ES-I3 (cell line): ENCODE results near the gene TXN2.
"Not testable (repeated sequence)": the region's sequence is repeated elsewhere in the genome, so short reads cannot be mapped to it uniquely, and the experiment has no call there.

Experiments used
- H3K36me3 ChIP-seq: 2 replicates; pipeline ENCODE4 v1.6.1; 2013; ENCODE audit warnings: mild to moderate bottlenecking, low read length, control low read depth, moderate library complexity; ENCODE audit not compliant: insufficient read depth
- H3K4me1 ChIP-seq: 2 replicates; pipeline ENCODE4 v1.6.1; 2013; ENCODE audit warnings: mild to moderate bottlenecking, control low read depth, low read length; ENCODE audit not compliant: insufficient read depth
- H3K9ac ChIP-seq: 2 replicates; pipeline ENCODE4 v1.6.1; 2013; ENCODE audit warnings: low read depth, mild to moderate bottlenecking, low read length, moderate library complexity
- H3K9me3 ChIP-seq: 2 replicates; pipeline ENCODE4 v1.6.1; 2013; ENCODE audit warnings: mild to moderate bottlenecking, low read length, moderate library complexity; ENCODE audit not compliant: control insufficient read depth, insufficient read depth

TXN2 gene, protein sequence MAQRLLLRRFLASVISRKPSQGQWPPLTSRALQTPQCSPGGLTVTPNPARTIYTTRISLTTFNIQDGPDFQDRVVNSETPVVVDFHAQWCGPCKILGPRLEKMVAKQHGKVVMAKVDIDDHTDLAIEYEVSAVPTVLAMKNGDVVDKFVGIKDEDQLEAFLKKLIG

DNA sequence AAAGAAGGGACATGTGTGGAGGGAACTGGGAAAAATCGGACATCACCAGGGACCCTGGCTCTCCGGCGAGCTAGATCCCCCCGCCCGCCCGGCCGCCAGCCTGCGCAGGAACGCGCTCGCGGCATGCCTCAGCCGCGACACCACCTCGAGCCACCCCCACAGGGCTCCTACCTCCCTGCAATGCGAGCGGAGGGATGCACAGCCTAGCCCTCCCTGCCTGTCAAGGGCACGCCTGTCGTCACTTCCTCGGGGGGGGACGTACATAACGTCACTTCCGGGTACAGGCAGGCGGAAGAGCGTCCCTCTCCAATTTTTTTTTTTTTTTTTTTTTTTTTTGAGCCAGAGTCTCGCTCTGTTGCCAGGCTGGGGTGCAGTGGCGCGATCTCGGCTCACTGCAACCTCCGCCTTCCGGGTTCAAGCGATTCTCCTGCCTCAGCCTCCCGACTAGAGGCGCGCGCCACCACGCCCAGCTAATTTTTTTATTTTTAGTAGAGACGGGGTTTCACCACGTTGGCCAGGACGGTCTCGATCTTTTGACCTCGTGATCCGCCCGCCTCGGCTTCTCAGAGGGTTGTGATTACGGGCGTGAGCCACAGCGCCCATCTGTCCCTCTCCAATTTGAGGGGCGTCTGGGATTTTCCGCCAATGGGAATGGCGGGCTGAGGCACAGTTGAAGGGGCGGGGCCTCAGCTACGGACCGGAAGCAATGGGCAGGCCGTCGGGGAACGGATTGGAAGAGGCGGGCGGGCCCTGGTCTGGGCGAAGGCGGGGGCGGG, at the start of gene TXN2:
Gene TXN2, minus strand, starts transcription at position 248 of the 776 bp plus-strand sequence. CDS start 803 bp downstream, outside the sequence.
- H3K9me3 ChIP-seq, result no peaks in the 10 kb centered on the region
- peaks cover 5% of the 10 kb centered on the region; the same call in 1 of the 2 replicates for H3K4me1 ChIP-seq
- peak within 1 kb of the TSS; percentile 77 for H3K9ac ChIP-seq
- peaks cover 3% of the 10 kb centered on the region; the same call in 1 of the 2 replicates for H3K36me3 ChIP-seq

GRCh38 chr22:36528795-36529751, 47.6 kb upstream of the TXN2 start, which contains the start of gene EIF3D:
Gene EIF3D, minus strand, starts transcription at chr22:36529166. Its CDS starts 3,045 bp downstream, at chr22:36526121.
- Histone ChIP-seq H3K4me1 (peaks cover 5% of the 10 kb centered on the region; the same call in 1 of the 2 replicates), H3K9ac (peak within 1 kb of the TSS; percentile 96), H3K36me3 (peaks cover 18% of the 10 kb centered on the region), H3K9me3 (no peaks in the 10 kb centered on the region; the same call in 1 of the 2 replicates)

DNA sequence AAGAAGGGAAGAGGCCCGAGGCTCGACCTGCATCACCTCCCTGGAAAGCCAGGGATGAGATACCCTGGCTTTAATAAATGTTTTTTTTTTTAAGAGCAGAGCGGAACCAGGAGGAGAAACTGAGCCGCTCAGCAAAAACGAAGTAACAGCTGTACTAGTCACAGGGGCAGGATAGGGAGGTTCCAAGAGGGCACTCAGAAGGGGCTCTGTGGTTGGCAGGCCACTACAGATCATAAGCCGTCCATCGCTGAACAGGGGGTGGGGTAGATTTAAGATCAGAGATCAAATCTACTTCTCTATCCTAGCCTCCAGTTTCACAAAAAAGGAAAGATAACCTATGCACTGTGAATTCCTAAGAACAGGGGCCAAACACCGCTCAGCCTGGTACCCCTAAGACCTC, 46.9 kb upstream of the TXN2 start:
- Histone ChIP-seq H3K4me1 (peaks cover 5% of the 10 kb centered on the region; the same call in 1 of the 2 replicates), H3K36me3 (peaks cover 25% of the 10 kb centered on the region), H3K9me3 (no peaks in the 10 kb centered on the region; the same call in 1 of the 2 replicates), H3K9ac (peak overlapping the region; percentile 96)

- H3K9me3 ChIP-seq, result no peaks in the 10 kb centered on the region
- H3K4me1 ChIP-seq, result no peaks in the 10 kb centered on the region
- H3K9ac ChIP-seq, result no peak overlapping the region
- peaks cover 70% of the 10 kb centered on the region for H3K36me3 ChIP-seq
Measured at GRCh38 chr22:36522662-36523061, 41.2 kb upstream of the TXN2 start.

DNA sequence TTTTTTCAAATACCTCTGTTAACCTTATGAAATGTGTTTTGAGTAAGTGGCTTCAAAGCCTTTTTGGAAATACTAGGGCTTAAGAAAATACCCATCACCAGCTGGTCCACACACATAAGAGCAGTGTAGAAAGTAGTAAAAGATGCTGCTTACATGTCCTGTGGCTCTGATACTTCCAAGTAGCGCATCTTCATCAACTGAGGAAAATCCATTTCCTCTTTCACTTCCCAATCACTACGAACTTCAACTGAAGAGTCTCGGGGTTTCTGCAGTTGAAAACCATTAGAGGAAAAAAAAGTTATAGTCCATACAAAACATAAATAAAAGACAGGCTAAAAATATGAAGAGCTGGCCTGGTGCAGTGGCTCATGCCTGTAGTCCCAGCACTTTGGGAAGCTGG, 39.0 kb upstream of the TXN2 start:
- Histone ChIP-seq H3K4me1 (no peaks in the 10 kb centered on the region), H3K36me3 (peaks cover 78% of the 10 kb centered on the region), H3K9me3 (no peaks in the 10 kb centered on the region), H3K9ac (no peak overlapping the region)

DNA sequence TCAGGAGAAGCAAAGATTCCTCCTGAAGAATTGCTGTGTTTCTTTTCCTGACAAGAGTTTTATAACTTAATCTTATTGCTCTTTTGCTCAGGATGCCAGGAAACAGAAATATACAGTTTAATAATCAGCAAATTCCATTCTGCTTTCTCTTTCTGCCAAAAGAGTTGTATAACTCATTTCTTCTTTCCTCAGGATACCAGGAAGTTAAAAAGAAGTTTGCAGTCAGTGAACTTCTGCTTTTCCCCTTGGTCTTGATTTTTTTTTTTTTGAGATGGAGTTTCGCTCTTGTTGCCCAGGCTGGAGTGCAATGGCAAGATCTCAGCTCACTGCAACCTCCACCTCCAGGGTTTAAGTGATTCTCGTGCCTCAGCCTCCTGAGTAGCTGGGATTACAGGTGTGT, 38.5 kb upstream of the TXN2 start:
- H3K4me1 ChIP-seq, H3K9ac ChIP-seq, H3K9me3 ChIP-seq: not testable (repeated sequence)
- peaks cover 75% of the 10 kb centered on the region for H3K36me3 ChIP-seq

- Histone ChIP-seq H3K4me1 (no peaks in the 10 kb centered on the region), H3K9ac (no peak overlapping the region)
Measured at GRCh38 chr22:36514766-36515165, 33.3 kb upstream of the TXN2 start.

DNA sequence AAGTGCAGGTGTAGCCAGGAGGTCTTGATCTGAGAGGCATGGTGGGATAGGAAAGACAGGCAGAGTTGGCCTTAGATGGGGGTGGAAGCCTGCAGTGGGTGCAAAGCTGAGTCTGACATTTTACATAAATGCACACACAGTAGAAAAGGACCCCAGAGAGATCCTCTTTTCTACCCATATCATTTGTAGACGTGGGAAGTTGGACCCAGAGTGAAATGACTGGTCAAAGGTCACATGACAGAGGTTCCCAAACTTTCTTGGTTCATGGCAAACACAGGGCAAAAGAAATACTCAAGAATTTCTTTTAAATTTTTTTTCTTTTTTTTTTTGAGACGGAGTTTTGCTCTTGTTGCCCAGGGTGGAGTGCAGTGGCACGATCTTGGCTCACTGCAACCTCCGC, 31.6 kb upstream of the TXN2 start:
- H3K4me1 ChIP-seq, result no peaks in the 10 kb centered on the region
- H3K36me3 ChIP-seq, result peaks cover 59% of the 10 kb centered on the region
- no peaks in the 10 kb centered on the region for H3K9me3 ChIP-seq
- H3K9ac ChIP-seq, result no peak overlapping the region

More at GRCh38 chr22:36514766-36515165, 33.3 kb upstream of the TXN2 start:
- H3K36me3 ChIP-seq, result peaks cover 75% of the 10 kb centered on the region
- H3K9me3 ChIP-seq, result no peaks in the 10 kb centered on the region

- no peaks in the 10 kb centered on the region; the same call in 1 of the 2 replicates for H3K9me3 ChIP-seq
- peaks cover 52% of the 10 kb centered on the region for H3K36me3 ChIP-seq
- H3K9ac ChIP-seq, result no peak overlapping the region
- no peaks in the 10 kb centered on the region for H3K4me1 ChIP-seq
Measured at GRCh38 chr22:36512333-36512732, 30.9 kb upstream of the TXN2 start.

GRCh38 chr22:36510966-36511881, 29.8 kb upstream of the TXN2 start:
- peaks cover 45% of the 10 kb centered on the region for H3K36me3 ChIP-seq
- no peaks in the 10 kb centered on the region for H3K4me1 ChIP-seq
- no peak overlapping the region for H3K9ac ChIP-seq

DNA sequence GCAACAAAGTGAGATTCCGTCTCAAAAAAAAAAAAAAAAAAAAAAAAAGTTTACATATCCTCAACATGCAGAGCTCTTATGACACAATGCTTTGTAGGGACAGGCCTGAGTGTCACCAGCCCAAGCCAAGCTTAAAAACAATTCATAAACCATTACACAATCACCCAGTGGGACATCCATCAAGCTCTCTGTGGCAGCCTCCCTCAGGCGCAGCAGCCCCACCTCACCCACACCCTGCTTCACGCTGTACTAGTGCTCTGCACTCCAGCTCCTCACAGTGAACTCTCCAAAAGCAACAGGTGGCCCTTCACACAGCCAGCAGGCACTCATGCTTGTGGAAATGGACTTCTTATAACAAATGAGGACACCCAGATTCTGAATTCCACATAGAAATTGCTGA, 28.9 kb upstream of the TXN2 start:
- H3K4me1 ChIP-seq, result no peaks in the 10 kb centered on the region
- H3K36me3 ChIP-seq, result peaks cover 43% of the 10 kb centered on the region
- H3K9me3 ChIP-seq, result no peaks in the 10 kb centered on the region; the same call in 1 of the 2 replicates
- H3K9ac ChIP-seq, result no peak overlapping the region

More at GRCh38 chr22:36510966-36511881, 29.8 kb upstream of the TXN2 start:
- no peaks in the 10 kb centered on the region; the same call in 1 of the 2 replicates for H3K9me3 ChIP-seq

DNA sequence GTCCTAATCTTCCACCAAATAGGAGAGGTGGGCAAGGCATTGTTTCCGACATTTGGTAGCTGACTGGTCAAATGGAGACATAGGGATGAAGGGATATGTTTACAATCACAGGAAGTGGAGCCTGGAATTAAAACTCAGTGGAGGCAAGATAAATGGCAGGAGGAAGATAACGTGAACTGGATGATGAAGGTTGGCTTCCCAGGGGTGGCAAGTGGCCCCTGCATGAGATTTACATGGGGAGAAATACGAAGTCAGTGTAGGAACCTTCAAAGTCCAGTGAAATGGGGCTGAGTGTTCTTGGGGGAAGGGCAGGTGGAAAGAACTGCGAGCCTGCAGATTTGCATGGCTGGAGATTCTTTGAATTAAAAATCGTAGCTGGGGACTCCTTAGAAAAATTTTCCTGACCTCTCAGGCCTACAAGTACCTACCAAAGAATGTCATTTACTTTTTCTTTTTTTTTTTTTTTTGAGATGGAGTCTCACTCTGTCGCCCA, 26.1 kb upstream of the TXN2 start:
- Histone ChIP-seq H3K9me3 (no peaks in the 10 kb centered on the region; the same call in 1 of the 2 replicates), H3K36me3 (peaks cover 21% of the 10 kb centered on the region), H3K9ac (peak overlapping the region; percentile 58), H3K4me1 (no peaks in the 10 kb centered on the region)
